CD4-positive, alpha-beta T cell treated with Interleukin-2 at 100 ng/mL for 4 hours (primary cell): ENCODE measurements around the gene CISD3.

Experiments used
- DNase-seq: peaks from one replicate; pipeline ENCODE4 v3.0.0-alpha.2; 2020; ENCODE audit warnings: low spot score

The CISD3 gene

DNA sequence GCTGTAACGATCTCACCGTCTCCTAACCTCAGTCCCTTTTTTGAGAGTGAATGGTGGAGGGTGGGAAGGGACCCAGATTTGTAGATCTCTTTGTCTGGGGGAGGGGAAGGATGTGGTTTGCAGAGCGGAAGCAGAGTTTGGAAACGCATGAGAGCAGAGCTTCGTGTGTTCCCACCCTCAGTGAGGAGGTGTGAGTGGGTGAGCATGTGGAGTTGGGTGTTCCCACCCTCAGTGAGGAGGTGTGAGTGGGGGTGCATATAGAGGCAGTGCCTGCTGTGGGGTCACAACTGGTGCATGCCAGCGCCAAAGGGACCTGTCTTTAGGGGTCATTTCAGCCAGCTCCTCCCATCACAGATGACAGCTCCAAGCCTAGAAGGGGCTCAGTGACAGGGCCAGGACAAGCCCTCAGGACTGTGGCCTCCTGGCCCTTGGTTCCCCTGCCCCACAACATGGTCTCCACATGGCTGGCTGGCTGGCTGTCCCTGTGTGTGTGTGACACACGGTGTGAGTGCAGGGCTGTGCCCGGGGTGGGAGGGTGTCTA is 1.8 kb upstream of the CISD3 start:
- peak; percentile 89 for DNase-seq

DNA sequence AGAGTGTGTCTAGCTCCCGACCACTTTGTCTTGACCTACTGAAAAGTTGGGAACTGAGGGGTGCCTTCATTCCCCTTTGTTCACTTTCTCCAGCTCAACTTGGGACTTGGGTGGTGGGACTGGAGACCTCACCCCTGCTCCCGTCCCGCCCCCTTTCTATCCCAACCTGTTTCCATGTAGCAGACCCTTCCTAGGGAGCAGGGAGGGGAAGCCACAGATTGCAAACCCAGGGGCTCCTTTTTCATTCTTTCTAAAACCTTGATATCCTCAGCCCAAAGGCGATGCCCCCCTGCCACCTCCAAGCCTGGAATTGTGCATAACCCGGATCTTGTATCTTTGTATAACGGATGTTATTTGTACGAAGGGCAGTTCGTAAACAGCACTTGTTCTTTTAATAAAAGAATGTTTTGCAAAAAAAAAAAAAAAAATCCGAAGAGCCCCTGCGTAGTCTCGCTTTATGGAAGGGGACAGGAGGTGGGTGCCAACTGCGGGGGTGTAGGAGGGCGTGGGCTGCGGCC is 714 bp upstream of the CISD3 start:
- DNase-seq: no peak

DNA sequence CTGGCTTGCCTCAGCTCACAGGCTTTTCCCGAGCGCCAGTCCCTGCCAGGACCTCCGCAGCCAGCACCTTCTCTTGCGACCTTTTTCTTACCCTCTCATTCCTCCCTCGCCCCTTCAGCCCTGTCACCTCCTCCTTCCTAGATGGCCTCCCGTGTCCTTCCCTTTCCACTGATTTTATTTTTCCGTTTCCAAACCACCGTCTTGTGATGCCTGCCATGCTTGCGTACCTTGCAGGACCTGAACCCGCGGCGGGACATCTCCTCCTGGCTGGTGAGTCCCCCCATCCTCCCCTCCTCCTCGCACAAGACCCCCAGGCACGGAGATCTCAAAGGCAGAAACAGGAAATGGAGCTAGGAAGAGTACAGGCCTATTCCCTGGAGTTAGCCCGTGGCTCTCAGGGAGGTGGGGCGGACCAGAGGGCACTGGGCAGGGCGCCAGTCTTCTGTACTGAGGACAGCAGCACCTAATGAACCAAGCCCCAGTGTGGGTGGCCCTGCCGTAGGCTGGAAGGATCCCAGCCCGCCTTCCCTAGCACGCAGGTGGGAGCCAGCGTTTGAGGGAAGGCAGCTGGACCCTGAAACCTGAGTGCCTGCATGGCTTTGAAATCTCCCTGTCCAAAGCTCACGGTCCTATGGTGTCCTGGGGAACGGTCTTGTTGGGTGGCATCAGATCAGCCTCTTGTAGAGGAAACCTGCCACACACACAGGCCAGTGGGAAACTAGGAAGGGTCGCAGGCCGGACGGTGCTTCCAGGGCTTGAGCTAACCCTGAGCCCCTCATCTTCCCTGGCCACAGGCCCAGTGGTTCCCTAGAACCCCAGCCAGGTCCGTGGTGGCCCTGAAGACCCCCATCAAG is 612 bp downstream of the CISD3 start:
- DNase-seq: no peak

DNA sequence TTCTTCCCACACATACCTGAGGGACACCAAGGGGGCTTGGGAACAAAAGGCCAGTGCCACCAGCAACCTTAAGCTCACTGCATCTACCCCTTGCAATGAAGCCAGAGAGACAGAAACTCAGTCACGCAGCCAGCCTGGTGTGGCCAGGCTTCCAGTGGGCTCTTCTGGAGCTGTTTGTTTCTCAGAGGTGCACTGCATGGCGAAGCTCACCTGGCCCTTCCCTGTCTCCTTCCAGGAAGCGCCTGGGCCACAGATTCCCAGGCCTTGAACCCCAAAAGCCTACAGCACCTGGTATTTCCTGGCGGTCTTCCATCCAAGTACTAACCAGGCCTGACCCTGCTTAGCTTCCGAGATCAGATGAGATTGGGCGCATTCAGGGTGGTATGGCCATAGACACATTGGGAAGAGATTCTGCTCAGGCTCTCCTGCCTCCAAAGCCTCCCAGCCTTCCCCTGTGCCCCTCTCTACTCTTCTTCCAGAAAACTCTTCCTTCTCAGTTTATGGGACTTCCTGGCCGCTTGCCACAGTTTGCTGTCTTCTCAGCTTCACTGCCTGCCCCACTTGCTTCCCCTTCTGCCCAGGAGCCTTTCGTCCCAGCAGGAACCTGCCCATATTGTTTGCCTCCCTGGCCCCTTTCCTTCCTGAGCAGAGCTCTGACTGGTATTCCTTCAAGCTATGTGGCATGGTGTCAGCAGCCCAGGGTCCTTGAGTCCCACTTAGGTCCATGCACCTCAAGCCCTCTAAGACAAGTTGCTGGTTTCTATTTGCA is 1.6 kb downstream of the CISD3 start:
- DNase-seq: no peak

DNA sequence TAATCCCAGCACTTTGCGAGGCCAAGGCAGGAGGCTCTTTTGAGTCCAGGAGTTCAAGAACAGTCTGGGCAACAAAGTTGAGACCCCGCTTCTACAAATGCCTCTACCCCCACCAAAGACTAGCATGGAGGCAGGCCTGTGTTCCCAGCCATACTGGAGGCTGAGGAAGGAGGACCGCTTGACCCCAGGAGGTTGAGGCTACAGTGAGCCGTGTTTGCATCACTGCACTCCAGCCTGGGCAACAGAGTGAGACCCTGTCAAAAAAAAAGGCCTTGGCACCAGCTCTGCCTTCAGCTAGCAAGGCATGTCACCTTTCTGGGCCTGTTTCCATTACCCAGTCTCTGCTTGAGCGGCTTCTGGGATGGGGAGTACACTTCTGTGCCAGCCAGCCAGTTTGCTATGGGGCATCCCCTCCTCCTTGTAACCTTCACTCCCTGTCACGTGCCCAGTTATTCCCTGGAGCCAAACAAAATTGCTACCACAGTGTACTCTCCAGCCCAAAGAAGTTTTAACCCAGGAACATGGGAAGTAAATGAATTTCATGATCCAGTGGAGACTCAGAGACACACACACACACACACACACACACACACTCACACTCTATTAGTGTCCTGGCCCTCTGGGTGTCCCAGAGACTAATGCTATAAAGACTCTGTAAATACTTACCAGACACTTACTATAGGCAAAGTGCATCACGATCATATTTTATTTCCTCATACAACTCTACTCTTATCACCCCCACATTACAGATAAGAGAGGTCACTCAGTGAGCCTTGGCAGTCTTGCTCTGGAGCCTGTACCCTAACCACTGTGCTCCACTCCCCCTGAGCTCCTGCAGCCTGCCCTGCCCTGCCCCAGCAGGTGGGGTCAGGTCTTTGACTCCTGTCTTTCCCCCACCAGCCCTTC is 2.5 kb downstream of the CISD3 start:
- no peak for DNase-seq

DNA sequence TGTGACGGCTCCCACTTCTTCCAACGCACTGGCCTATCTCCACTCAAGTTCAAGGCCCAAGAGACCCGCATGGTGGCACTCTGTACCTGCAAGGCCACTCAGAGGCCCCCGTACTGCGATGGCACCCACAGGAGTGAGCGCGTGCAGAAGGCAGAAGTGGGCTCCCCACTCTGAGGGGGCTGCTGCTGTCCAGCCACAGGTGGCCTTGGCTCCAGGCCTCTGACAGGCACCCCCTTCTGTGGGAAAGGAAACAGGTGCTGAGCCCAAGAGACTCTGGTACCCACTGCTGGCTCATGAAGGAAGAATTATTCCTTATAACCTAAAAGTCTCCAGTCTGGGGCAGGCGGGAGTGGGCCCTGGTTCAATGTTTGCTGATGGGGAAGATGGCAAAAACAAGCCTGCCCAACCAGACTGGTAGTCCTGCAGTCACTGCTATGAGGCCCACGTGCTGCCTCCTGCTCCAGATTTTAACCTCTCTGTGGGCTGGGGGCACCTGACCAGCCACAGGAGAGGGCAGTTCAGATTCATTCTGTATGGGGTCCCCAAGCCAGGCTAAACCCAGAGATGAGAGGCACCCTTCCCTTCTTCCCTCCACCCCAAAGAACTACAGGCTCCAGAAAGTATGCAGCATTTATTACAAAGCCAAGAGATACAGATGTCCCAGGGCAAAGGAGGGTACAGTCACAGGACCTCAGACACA is 3.3 kb downstream of the CISD3 start:
- no peak for DNase-seq

DNA sequence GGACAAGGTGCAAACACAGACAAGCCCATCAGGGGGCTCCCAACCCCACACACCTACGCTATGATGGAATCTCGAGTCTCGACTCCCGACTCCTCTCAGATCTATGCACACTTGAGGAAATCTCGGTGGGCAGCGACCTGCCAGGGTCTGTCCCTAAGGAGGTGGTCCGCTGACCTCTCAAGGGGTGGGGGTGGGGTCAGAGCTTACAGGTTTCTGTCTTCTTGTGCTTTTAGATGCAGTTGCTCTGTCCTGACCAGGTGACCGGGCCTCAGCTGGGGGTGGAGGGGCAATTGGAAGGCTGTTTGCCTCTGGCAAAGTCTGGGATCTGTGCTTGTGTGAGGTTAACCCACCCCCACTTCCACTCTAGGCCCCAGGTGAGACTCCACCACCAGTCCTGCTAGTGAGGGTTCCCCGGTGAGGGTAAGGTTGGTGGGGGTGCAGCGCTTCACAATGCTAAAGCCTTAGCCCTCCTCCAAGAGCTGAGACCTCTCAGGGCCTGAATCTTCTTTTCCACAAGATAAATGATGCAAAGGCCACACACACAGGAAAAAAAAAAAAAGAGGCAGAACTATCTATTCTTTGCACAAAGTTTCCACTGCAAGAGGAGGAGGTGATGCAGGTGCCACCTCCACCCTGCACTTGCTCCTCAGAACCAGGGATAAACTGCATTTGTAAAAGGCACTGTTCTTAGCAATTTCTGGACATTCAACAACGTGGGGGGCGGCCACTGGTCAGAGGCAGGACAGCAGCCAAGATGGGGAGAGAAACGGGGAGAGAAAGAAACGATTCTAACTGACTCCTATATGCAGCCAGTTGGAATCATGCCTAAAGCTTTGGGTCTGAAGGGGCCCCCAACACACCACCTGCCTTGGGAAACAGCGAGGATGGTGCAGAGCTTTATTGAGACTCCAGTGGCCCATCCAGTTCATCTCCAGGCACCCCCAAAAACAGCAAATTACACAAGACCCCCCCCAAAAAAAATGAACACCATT is 4.1 kb downstream of the CISD3 start:
- DNase-seq: peak; percentile 41

DNA sequence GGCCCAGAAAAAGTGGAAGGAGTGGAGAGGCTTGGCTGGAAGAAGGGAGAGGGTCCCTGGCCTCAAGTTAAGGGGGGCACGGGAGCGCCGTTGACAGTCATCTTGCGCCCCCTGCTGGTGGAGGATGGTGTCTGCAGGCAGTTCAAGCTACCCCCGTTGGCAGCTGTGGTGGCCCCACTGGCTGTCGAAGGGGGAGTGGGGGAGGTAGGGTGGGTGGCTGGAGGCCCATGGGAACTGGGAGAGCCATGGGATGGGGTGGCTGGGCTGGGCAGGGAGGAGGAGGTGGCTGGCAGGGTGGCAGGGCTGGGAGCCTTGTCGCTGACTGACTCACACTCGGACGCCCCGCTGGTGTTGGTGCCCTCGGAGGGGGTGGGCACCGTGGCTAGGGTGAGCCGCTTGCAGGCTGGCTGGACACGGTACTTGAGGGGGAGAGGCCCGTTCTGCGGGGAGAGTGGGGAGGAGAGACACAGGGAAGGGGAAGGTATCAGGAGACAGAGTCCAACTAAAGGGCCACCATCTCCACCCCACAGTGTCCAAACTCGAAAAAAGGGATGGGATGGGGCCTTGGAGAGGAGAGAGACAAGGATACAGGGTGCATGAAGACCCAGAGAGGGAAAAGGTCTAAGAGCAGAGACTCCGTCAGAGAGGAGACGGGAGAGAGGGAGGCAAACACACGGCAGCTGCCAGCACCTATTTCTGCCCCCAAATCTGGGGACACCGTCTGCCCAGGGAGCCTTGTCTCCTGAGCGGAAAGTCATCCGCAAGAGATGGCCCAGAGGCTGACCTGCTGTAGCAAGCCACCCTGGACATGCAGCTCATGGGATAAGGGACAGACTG is 5.2 kb downstream of the CISD3 start:
- peak; percentile 72 for DNase-seq

DNA sequence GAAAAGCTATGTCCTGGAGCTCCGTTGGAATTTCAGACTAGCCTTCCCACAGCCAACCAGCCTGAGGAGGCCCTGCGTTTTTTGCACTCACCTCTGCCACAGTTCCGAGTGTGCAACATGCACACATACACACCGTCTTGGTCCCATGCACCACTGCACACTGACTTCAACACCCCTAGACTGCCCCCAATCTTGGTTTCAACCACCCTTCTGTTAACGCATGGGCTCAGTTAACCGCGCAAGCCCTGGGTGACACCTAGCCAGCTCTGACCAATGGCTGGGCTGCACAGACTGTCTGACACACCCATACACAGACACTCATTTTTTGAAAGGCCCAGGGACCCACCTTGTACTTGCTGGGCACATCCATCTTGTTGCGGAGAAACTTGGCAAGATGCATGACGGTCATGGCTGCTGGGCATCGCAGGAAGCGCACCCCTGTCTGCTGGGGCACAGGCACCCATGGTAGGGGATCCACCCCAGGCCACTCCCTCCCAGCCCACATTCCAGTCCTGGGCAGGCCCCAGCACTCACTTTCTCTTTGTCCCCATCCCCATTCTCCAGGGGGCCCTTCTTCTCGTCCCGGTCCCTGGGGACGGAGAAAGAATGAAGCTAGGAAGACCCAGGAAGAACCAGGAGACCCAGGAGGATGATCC is 8.0 kb downstream of the CISD3 start:
- no peak for DNase-seq

DNA sequence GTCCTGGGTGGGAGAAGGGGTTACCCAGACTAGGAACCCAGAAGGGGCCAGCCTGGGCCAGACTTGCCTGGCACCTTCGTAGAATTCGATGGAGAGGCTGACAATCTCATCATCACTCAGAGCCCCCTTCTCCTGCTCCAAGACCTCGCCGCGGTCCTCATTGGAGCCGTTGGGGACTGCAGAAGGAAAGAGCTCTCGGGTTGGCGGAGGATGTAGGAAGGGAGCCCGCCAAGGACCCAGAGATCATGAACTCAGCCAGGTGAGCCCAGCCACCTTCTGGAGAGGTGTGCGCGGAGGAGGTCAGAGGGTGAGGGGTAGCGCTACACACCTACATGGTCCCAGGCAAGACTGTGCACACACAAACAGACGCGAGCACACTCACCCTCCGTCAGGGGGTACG is 8.5 kb downstream of the CISD3 start:
- DNase-seq: no peak

DNA sequence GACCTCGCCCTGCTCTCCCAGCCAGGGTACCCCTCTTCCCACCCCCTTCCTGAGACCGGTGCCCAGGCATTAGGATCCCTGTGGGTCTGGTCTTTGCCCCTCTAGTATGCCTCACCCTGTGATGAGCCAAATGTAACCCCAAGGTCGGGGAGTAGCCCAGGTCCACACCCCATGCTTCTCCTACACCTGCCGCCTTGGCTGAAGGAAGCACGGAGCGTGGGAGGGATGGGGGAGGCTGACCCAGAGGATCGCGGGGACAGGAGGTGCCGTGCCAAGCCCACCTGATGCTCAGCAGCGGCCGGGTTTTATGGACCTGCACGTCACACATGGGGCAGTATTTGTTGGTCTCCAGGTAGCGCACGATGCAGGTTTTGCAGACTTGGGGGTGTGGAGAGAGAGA is 9.2 kb downstream of the CISD3 start:
- DNase-seq: no peak

DNA sequence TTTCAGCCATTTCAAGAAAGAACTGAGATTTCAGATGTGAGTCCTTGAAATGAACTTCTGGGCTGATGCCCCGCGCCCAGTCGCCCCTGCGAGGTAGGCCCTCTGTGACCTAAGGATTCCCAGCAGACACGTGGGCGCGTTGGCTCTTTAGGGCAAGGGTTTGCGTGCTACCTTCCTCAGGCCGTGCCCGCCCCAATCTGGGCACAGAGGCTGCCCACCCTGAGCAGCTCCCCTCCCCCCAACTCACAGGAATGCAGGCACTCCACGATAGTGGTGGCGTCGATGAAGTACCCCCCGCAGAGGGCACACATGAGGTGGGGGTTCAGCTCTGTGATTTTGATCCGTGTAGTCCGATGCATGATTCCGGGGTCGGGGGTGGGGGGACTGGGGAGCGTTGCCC is 9.9 kb downstream of the CISD3 start:
- no peak for DNase-seq

DNA sequence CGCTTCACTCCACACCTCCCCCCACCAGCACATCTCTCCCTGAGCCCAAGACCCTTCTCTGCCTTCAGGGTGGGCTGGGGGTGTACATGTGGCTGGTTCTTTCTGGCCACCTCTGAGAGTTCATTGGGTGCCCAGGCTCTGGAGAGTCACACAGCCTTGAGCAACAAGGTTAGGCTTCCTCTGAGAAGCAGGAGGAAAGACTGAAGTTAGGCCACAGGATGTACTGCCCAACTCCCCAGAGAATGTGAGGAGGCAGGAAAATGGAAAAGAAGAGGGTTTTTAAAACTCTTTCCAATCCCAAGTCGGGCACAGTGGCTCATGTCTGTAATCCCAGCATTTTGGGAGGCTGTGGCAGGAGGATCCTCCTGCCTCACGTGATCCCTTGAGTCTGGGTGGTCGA is 10.7 kb downstream of the CISD3 start:
- DNase-seq: no peak

DNA sequence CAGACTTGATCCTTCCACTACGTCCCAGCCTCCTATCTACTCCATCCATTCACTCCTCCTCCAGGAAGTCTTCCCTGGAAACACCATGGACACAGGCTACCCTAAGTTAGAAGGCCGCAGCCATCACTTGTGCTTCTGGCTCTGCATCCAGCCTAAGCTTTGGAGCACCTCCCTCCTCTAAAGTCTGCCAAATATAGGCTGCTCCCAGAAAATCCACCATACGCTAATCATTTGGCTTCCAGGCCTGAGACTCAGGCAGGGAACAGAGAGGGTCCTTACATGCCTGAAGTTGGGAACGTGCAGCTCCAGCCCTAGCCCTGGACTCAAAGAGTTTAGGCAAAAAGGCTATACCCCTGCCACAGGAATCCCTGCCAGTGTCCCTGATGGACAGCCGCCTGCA is 11.3 kb downstream of the CISD3 start:
- no peak for DNase-seq

DNA sequence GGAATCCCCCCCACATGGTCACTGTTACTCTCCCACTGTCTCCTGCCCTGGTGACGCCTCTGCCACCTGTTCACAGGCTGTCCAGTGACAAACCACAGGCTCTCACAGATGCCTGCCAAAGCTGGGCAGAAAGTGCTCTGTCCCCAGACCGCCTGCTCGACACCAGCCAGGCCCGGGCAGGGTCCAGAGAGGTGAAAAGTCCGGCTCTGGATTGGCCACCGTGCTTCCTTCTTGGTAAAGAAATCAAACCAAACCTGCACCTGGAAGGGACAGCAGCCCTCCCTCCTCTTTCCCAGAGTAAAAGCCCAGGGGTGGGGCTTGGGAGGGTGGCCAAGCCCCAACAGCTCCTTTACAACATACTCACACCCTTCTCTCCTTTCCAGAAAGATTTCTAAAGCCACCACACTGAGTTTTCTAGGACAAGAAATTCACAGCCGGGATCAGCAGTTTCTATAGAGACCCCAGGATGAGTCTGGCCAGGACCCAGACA is 11.8 kb downstream of the CISD3 start:
- no peak for DNase-seq

DNA sequence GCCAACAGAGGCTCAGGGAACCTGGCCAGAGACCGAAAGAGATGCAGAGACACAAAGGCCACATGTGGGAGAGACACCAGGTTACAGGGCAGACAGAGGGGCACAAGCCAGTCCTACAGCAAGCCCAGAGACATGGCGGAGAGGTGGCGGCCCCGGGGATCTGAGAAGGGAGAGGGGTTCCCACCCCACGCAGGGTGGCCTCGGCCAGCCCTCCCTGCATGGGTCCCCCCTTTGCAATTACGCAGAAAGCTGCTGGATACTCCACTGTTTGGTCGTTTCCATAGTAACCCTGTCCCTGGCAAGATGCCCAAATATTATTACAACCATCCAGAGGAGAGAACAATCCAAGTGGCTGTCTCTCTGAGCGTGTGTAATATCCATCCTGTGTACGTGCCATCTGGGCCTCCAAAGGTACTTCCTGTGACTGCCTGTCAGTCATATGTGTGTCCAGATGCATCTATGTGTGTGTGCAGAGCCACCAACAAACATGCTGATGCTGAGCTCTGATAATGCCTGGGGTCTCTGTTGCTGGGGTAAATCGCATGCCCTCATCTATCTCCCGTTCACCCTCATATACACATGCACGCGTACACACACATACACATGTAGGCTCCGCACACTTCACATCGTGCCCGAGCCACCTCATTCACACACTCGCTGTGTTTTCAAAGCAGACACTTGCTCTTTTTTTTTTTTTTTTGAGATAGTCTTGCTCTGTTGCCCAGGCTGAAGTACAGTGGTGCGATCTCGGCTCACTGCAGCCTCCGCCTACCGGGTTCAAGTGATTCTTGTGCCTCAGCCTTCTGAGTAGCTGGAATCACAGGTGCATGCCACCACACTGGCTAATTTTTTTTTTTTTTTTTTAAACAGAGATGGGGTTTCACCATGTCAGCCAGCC is 12.5 kb downstream of the CISD3 start:
- DNase-seq: no peak

DNA sequence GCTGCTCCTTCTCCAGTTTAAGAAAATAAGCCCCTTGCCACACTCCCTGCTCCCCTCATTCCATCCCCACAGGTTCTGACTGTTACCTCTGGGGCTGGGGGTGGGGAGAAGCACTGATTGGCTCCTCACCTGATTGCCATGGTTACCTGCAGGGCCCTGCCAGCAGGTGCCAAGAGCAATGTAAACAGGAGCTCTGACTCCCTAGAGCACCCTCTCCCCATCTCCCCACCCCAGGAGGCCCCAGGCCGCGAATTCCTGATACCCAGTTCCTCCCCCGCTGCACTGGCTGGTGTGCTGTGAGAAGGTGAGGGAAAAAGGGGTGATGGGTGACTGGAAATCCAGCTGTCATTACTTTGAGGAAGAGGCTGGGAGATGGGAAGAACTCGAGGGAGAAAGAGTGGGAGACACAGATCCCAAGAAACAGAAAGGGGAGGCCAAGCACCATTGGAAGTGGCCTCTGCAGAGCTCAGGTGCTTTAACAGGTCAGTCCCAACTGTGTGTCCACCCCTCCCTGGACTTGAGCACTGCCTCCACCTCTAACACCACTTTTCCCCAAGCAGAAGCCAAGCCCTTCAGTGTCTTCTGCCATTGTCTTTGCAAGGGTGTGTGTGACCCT is 13.5 kb downstream of the CISD3 start:
- no peak for DNase-seq
